AML-193 (cell line): Measurements from ENCODE around the gene GPC1.

Experiments
- DNase-seq, 2 experiments: peaks; one replicate each; lab custom pipeline; 2025; lab: John Stamatoyannopoulos, UW

Gene GPC1

GRCh38 chr2:240443891-240444301 lies 8.4 kb downstream of the GPC1 start:
- no peak for DNase-seq

GRCh38 chr2:240444464-240444863 lies 9.0 kb downstream of the GPC1 start:
- no peak for DNase-seq

- no peak for DNase-seq
These were observed 10.6 kb downstream of the GPC1 start for GRCh38 chr2:240445961-240446663.

GRCh38 chr2:240446664-240447175 lies 11.3 kb downstream of the GPC1 start:
- no peak for DNase-seq

- no peak for DNase-seq
These were observed 11.9 kb downstream of the GPC1 start for GRCh38 chr2:240447331-240447730.

GRCh38 chr2:240447934-240448333 lies 12.5 kb downstream of the GPC1 start:
- DNase-seq, result no peak

GRCh38 chr2:240448387-240449274 lies 13.2 kb downstream of the GPC1 start:
- DNase-seq, result no peak

GRCh38 chr2:240449764-240450531 lies 14.5 kb downstream of the GPC1 start:
- no peak for DNase-seq

GRCh38 chr2:240450532-240451107 lies 15.2 kb downstream of the GPC1 start:
- DNase-seq, result no peak

GRCh38 chr2:240451108-240451611 lies 15.7 kb downstream of the GPC1 start:
- no peak for DNase-seq

- no peak for DNase-seq
These were observed 16.5 kb downstream of the GPC1 start for GRCh38 chr2:240451791-240452461.

- DNase-seq, result no peak
These were observed 17.2 kb downstream of the GPC1 start for GRCh38 chr2:240452462-240453256.

- no peak for DNase-seq
These were observed 18.1 kb downstream of the GPC1 start for GRCh38 chr2:240453461-240454105.

- no peak for DNase-seq
These were observed 18.8 kb downstream of the GPC1 start for GRCh38 chr2:240454106-240454901.

- DNase-seq, result no peak
These were observed 19.8 kb downstream of the GPC1 start for GRCh38 chr2:240455272-240455646.

- DNase-seq, result no peak
These were observed 20.4 kb downstream of the GPC1 start for GRCh38 chr2:240455647-240456446.

- DNase-seq, result no peak
These were observed 21.2 kb downstream of the GPC1 start for GRCh38 chr2:240456447-240457222.
